MM.1S (cell line): ENCODE results near the gene RBM28.

Experiments used
- EZH2phosphoT487 ChIP-seq: fragments of 300-600 bp; sonication (generic); IDR thresholded peaks from 2 replicates; pipeline ENCODE4 v1.6.1; 2018; ENCODE audit warnings: antibody characterized with exemption, low read length
- TF ChIP-seq, protein P1 (sequence below): fragments of 300-600 bp; sonication (generic); IDR thresholded peaks from 2 replicates; pipeline ENCODE4 v1.5.1; 2016; ENCODE audit warnings: antibody characterized with exemption, low read length, mixed read lengths

DNA sequence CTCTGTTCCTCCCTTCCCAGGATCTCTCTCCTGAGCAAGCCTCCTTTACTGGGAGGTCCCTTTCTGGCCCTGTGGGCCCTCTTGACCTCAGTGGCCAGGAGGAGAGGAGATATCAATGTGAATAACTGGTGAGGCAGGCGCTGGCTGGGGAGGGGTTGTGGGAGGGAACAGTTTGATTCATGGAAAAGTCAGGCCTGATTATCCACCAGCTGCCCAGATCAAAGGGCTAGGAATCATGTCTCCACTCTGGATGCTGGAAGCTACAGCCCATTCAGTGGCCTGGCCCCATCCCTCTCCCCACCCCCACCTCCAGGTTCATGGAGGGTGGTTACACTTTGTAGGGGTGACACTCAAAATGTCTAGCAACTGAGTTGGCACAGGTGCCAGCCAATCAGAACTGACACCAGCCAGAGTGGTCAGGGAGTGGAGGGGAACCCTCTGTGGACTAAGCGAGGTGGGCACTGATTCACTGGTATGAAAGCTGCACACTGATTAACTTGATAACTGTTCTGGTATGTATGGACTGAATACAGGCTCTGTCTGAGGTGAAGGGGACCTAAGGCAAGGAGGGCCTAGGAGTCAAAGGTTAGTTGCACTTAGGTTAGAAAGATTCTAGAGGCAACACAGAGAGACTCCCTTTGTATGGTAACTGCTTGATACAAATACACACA, 13.0 kb upstream of the RBM28 start:
- TF ChIP-seq, protein P1, sequence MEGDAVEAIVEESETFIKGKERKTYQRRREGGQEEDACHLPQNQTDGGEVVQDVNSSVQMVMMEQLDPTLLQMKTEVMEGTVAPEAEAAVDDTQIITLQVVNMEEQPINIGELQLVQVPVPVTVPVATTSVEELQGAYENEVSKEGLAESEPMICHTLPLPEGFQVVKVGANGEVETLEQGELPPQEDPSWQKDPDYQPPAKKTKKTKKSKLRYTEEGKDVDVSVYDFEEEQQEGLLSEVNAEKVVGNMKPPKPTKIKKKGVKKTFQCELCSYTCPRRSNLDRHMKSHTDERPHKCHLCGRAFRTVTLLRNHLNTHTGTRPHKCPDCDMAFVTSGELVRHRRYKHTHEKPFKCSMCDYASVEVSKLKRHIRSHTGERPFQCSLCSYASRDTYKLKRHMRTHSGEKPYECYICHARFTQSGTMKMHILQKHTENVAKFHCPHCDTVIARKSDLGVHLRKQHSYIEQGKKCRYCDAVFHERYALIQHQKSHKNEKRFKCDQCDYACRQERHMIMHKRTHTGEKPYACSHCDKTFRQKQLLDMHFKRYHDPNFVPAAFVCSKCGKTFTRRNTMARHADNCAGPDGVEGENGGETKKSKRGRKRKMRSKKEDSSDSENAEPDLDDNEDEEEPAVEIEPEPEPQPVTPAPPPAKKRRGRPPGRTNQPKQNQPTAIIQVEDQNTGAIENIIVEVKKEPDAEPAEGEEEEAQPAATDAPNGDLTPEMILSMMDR: no peak
- TF ChIP-seq EZH2phosphoT487: no peak
